Endothelial cell (in vitro differentiated cells): Measurements from ENCODE around the gene ACSF2. TPM values are rescaled to one million over a fixed set of nuclear protein-coding genes. Genes with fewer than 3 reads are reported as not detected.

Experiments
- DNase-seq: peaks from one replicate; pipeline ENCODE4 v3.0.0; 2021; ENCODE audit warnings: low spot score
- H3K27ac Mint-ChIP-seq: one replicate; pipeline ENCODE4 v1.8.0; 2021; ENCODE audit warnings: mixed read lengths, inconsistent platforms; ENCODE audit not compliant: unreplicated experiment
- H3K27me3 Mint-ChIP-seq: one replicate; pipeline ENCODE4 v1.8.0; 2021; ENCODE audit warnings: mild to moderate bottlenecking, moderate library complexity, mixed read lengths, inconsistent platforms; ENCODE audit not compliant: unreplicated experiment
- H3K36me3 Mint-ChIP-seq: one replicate; pipeline ENCODE4 v1.8.0; 2021; ENCODE audit warnings: mild to moderate bottlenecking, low read depth, mixed read lengths, inconsistent platforms; ENCODE audit not compliant: unreplicated experiment
- H3K4me1 Mint-ChIP-seq: one replicate; pipeline ENCODE4 v1.8.0; 2021; ENCODE audit warnings: mild to moderate bottlenecking, mixed read lengths, inconsistent platforms; ENCODE audit not compliant: unreplicated experiment
- H3K4me3 Mint-ChIP-seq: one replicate; pipeline ENCODE4 v1.8.0; 2021; ENCODE audit warnings: mild to moderate bottlenecking, mixed read lengths, inconsistent platforms; ENCODE audit not compliant: unreplicated experiment
- H3K9me3 Mint-ChIP-seq: one replicate; pipeline ENCODE4 v1.8.0; 2021; ENCODE audit warnings: mixed read lengths, inconsistent platforms; ENCODE audit not compliant: unreplicated experiment
- CTCF ChIP-seq: fragments of 200-600 bp; sonication (generic); IDR thresholded peaks from one replicate; pipeline ENCODE4 v1.5.0; 2021; ENCODE audit warnings: antibody characterized with exemption; ENCODE audit not compliant: unreplicated experiment
- total RNA-seq: library from RNA; stranded (reverse); fragmentation: NEBNext Ultra II Directional; extraction: Animal tissue kit (Norgen Biotek cat#: 25700); gene quantifications from one replicate; pipeline ENCODE4 v1.2.1, GENCODE V29; 2021; ENCODE audit not compliant: unreplicated experiment

The ACSF2 gene
- total RNA-seq, 1 donor from 2014 or later: 51.0 TPM

DNA sequence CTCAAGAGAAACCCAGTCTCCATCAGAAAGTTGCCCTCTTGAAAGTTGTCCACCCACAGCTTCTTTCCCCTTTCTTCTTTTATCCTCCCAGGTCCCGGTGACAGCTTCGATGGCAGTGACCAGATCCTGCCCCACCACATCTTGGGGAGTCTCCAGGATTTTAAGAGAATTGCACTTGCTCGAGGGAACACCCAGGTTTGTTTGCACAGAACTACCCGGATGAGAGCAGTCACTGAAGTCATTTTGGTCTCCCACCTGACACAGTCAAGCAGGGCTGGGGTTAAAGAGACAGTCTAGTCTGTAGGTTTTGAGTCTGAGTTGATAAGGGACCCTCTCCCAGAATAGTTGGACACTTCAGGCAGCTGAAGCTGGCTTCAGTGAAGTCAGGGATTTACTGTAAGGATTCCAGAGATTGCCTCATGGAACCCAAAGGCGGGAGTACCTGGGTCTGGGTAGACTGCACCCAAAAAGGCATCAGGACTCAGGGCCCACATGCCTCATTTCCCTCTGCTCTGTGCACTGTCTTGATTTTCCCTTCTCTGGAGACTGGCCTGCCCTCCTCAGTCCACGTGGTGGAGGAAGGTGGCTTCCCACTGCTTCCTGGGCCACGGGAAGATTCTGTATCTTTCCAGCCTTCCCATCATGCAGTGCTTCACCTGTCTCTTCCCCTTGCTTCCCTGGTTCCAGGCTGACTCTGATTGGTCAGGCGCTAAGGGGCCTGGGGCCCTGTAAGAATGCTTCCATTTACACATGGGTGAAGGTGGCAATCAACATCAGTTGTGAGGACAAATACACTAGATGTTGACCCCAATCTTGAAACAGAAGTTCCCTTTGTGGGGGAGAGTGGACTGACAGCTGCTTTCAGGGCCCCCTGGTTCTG is 91.7 kb downstream of the ACSF2 start:
- Mint-ChIP-seq H3K27ac (no peak overlapping the region), H3K27me3 (no peaks in the 10 kb centered on the region), H3K4me3 (no peak overlapping the region), H3K4me1 (peaks cover 7% of the 10 kb centered on the region), H3K36me3 (no peaks in the 10 kb centered on the region), H3K9me3 (no peaks in the 10 kb centered on the region)
- no peak for DNase-seq
- TF ChIP-seq CTCF: no peak

GRCh38 chr17:50518384-50519023 is 92.5 kb downstream of the ACSF2 start:
- no peak for DNase-seq
- TF ChIP-seq CTCF: no peak
- H3K4me3 Mint-ChIP-seq: no peak overlapping the region
- no peaks in the 10 kb centered on the region for H3K9me3 Mint-ChIP-seq
- peaks cover 13% of the 10 kb centered on the region for H3K4me1 Mint-ChIP-seq
- no peaks in the 10 kb centered on the region for H3K27me3 Mint-ChIP-seq
- no peaks in the 10 kb centered on the region for H3K36me3 Mint-ChIP-seq
- H3K27ac Mint-ChIP-seq: no peak overlapping the region

DNA sequence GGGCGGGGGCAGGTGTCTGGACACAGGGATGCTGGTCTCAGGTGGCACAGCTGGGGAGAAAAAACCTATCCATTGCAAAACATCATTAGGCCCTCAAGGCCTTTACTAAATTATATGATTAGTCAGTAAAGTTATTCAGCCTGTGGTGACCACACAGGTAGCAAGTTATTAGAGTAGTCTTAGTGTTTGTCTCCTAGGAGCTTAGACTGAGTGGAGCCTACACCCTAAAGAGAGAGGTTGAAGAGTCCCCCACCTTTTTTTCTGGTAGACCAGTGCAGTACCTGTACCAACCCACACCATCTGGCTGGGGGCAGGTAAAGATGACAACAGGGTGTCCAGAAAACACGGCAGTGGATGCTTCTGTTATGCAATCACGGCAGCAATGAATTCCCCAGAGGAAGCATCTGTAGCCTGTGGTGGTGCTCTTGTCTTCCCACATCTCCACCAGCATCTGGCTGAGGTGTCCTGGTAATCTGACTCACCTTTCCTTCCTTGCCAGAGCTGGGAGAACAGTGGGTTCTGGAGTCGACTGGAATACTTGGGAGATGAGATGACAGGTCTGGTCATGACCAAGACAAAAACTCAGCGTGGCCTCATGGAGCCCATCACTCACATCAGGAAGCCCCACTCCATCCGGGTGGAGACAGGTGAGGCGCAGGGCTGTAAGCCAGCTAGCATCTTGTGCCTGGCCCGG is 93.3 kb downstream of the ACSF2 start:
- H3K36me3 Mint-ChIP-seq: no peaks in the 10 kb centered on the region
- no peaks in the 10 kb centered on the region for H3K9me3 Mint-ChIP-seq
- no peak for DNase-seq
- no peak for TF ChIP-seq CTCF
- H3K27ac Mint-ChIP-seq: no peak overlapping the region
- H3K4me3 Mint-ChIP-seq: no peak overlapping the region
- H3K27me3 Mint-ChIP-seq: no peaks in the 10 kb centered on the region
- H3K4me1 Mint-ChIP-seq: peaks cover 20% of the 10 kb centered on the region

GRCh38 chr17:50520483-50520882 is 94.5 kb downstream of the ACSF2 start:
- Mint-ChIP-seq H3K4me3 (no peak overlapping the region), H3K4me1 (peaks cover 25% of the 10 kb centered on the region), H3K9me3 (no peaks in the 10 kb centered on the region), H3K27me3 (peaks cover 2% of the 10 kb centered on the region), H3K36me3 (no peaks in the 10 kb centered on the region), H3K27ac (no peak overlapping the region)
- DNase-seq: no peak
- TF ChIP-seq CTCF: no peak
